HCT116 (cell line): ENCODE data around the gene KLF16. TPM values are rescaled to one million over a fixed set of nuclear protein-coding genes. Genes with fewer than 3 reads are reported as not detected.

Experiments
- ATAC-seq: fragments of 200-7000 bp; cut with Tn5 transposase; 2 replicates; pipeline ENCODE4 v1.9.1; 2020; ENCODE audit warnings: mild to moderate bottlenecking, moderate library complexity
- BruUV-seq: library from RNA; stranded (reverse); fragments of 400-500 nt; replicated peaks from 2 replicates; lab custom pipeline; 2021; lab: Mats Ljungman, UMichigan
- CTCF ChIA-PET: fragments of 300-600 bp; sonication (Branson Sonifier 250); formaldehyde crosslinking; loops from one replicate; lab custom pipeline; 2021; ENCODE audit warnings: antibody characterized with exemption; lab: Charles Lee
- POLR2A ChIA-PET: fragments of 300-600, 350-600 bp; sonication (Branson Sonifier 250); formaldehyde crosslinking; loops from one replicate; lab custom pipeline; 2021; ENCODE audit warnings: antibody characterized with exemption; lab: Charles Lee
- RAD21 ChIA-PET, 2 experiments: fragments of 300-600 bp; sonication (Branson Sonifier 250); formaldehyde crosslinking; loops; one replicate each; lab custom pipeline; 2023; ENCODE audit warnings: low total read pairs in 2 of 2; ENCODE audit not compliant: uncharacterized antibody in 2 of 2, unreplicated experiment in 2 of 2, low non-redundant PET in 1 of 2; lab: Charles Lee
- DNase-seq: peaks from one replicate; pipeline ENCODE4 v3.0.0-alpha.2; 2010; ENCODE audit warnings: low read depth, low spot score
- H2AFZ ChIP-seq: fragments of 200-600 bp; shearing (Covaris generic), sonication (generic); 2 replicates; pipeline ENCODE4 v1.6.1; 2017; ENCODE audit warnings: low read depth, mixed run types, mixed read lengths, antibody characterized with exemption, low read length; ENCODE audit not compliant: poor library complexity, severe bottlenecking
- H3K27ac ChIP-seq: 2 replicates; pipeline ENCODE4 v1.5.1; 2012; ENCODE audit warnings: low read depth, low read length
- H3K27me3 ChIP-seq: fragments of 200-600 bp; sonication (generic); 2 replicates; pipeline ENCODE4 v1.6.1; 2016; ENCODE audit warnings: mixed run types, low read length, mixed read lengths; ENCODE audit not compliant: insufficient read depth
- H3K36me3 ChIP-seq, 2 experiments: fragments of 200-500 bp in 1 of 2; fragments of 200-600 bp in 1 of 2; sonication (Bioruptor generic) in 1 of 2; sonication (generic) in 1 of 2; 2 replicates each; pipeline versions ENCODE4 v1.5.1 to v1.6.1; 2014 to 2016; ENCODE audit warnings: low read length in 2 of 2, inconsistent platforms in 1 of 2, mixed read lengths in 1 of 2, mixed run types in 1 of 2; ENCODE audit not compliant: insufficient read depth in 2 of 2, control insufficient read depth in 1 of 2
- H3K4me1 ChIP-seq, 2 experiments: fragments of 200-600 bp in 1 of 2; sonication (generic) in 1 of 2; 2 replicates each; pipeline versions ENCODE4 v1.5.1 to v1.6.1; 2012 to 2017; ENCODE audit warnings: low read length in 2 of 2, inconsistent platforms in 1 of 2, mild to moderate bottlenecking in 1 of 2, mixed read lengths in 1 of 2, mixed run types in 1 of 2, moderate library complexity in 1 of 2; ENCODE audit not compliant: insufficient read depth in 2 of 2, control insufficient read depth in 1 of 2
- H3K4me2 ChIP-seq: fragments of 200-600 bp; sonication (generic); 2 replicates; pipeline ENCODE4 v1.6.1; 2017; ENCODE audit warnings: mixed run types, low read length, mixed read lengths
- H3K4me3 ChIP-seq, 2 experiments: fragments of 200-600 bp in 1 of 2; sonication (generic) in 1 of 2; replicated peaks in 1 of 2; 2 replicates each; pipeline ENCODE4 v1.5.1; 2011 to 2016; ENCODE audit warnings: low read length in 2 of 2, control low read depth in 1 of 2, low read depth in 1 of 2, mild to moderate bottlenecking in 1 of 2, mixed read lengths in 1 of 2, mixed run types in 1 of 2
- H3K79me2 ChIP-seq: fragments of 200-600 bp; sonication (generic); 2 replicates; pipeline ENCODE4 v1.6.1; 2017; ENCODE audit warnings: mild to moderate bottlenecking, mixed run types, low read length, moderate library complexity, mixed read lengths; ENCODE audit not compliant: insufficient read depth
- H3K9ac ChIP-seq: fragments of 200-600 bp; sonication (generic); 2 replicates; pipeline ENCODE4 v1.6.1; 2016; ENCODE audit warnings: low read length, mixed read lengths
- H3K9me2 ChIP-seq: fragments of 200-600 bp; sonication (generic), shearing (Covaris generic); 2 replicates; pipeline ENCODE4 v1.6.1; 2017; ENCODE audit warnings: mixed run types, mild to moderate bottlenecking, moderate library complexity; ENCODE audit not compliant: insufficient read depth
- H3K9me3 ChIP-seq, 2 experiments: fragments of 200-500 bp in 1 of 2; fragments of 200-600 bp in 1 of 2; sonication (Bioruptor generic) in 1 of 2; sonication (generic) in 1 of 2; 2 replicates each; pipeline ENCODE4 v1.6.1; 2014 to 2017; ENCODE audit warnings: low read length in 2 of 2, mixed read lengths in 2 of 2, inconsistent platforms in 1 of 2, low read depth in 1 of 2, mild to moderate bottlenecking in 1 of 2, mixed run types in 1 of 2, moderate library complexity in 1 of 2; ENCODE audit not compliant: control insufficient read depth in 1 of 2, insufficient read depth in 1 of 2
- H4K20me1 ChIP-seq: fragments of 200-600 bp; sonication (generic), shearing (Covaris generic); 2 replicates; pipeline ENCODE4 v1.6.1; 2017; ENCODE audit warnings: mixed run types, mild to moderate bottlenecking, moderate library complexity; ENCODE audit not compliant: insufficient read depth
- CEBPB ChIP-seq: IDR thresholded peaks from 2 replicates; pipeline ENCODE4 v1.6.1; 2012; ENCODE audit warnings: low read depth
- EGR1 ChIP-seq: IDR thresholded peaks from 2 replicates; pipeline ENCODE4 v1.6.1; 2012; ENCODE audit warnings: low read depth
- ELF1 ChIP-seq: IDR thresholded peaks from 2 replicates; pipeline ENCODE4 v1.6.1; 2012; ENCODE audit warnings: low read depth, borderline replicate concordance
- EZH2 ChIP-seq: fragments of 200-600 bp; sonication (generic); IDR thresholded peaks from 2 replicates; pipeline ENCODE4 v1.6.1; 2017; ENCODE audit warnings: antibody characterized with exemption, mixed run types
- FOSL1 ChIP-seq: IDR thresholded peaks from 2 replicates; pipeline ENCODE4 v1.6.1; 2012; ENCODE audit warnings: low read depth
- POLR2A ChIP-seq: IDR thresholded peaks from 2 replicates; pipeline ENCODE4 v1.7.0; 2011; ENCODE audit warnings: borderline replicate concordance; ENCODE audit not compliant: insufficient read depth, insufficient read length; ENCODE audit errors: extremely low read depth
- RAD21 ChIP-seq: IDR thresholded peaks from 2 replicates; pipeline ENCODE4 v1.6.1; 2012; ENCODE audit warnings: low read depth, mild to moderate bottlenecking
- REST ChIP-seq: IDR thresholded peaks from 2 replicates; pipeline ENCODE4 v1.6.1; 2012; ENCODE audit warnings: low read depth
- SIN3A ChIP-seq: IDR thresholded peaks from 2 replicates; pipeline ENCODE4 v1.6.1; 2012; ENCODE audit warnings: low read depth
- SP1 ChIP-seq: IDR thresholded peaks from 2 replicates; pipeline ENCODE4 v1.6.1; 2012; ENCODE audit warnings: low read depth
- TCF7L2 ChIP-seq: IDR thresholded peaks from 2 replicates; pipeline ENCODE4 v1.7.0; 2011; ENCODE audit warnings: borderline replicate concordance, inconsistent platforms; ENCODE audit not compliant: insufficient read depth, insufficient read length; ENCODE audit errors: extremely low read depth
- YY1 ChIP-seq: IDR thresholded peaks from 2 replicates; pipeline ENCODE4 v1.6.1; 2011; ENCODE audit warnings: low read length, low read depth, moderate library complexity, mild to moderate bottlenecking; ENCODE audit not compliant: insufficient replicate concordance; ENCODE audit errors: extremely low read depth
- ZBTB33 ChIP-seq: IDR thresholded peaks from 2 replicates; pipeline ENCODE4 v1.6.1; 2011; ENCODE audit warnings: mild to moderate bottlenecking, low read length, moderate library complexity; ENCODE audit not compliant: insufficient replicate concordance; ENCODE audit errors: extremely low read depth
- intact Hi-C: fragments of 100-400 bp; cut with micrococcal nuclease; formaldehyde crosslinking; loops from 2 replicates; pipeline ENCODE4 v1.10.0; 2022
- total RNA-seq: library from RNA; stranded (reverse); gene quantifications from one replicate; pipeline ENCODE4 v1.2.1, GENCODE V29; 2021; ENCODE audit not compliant: unreplicated experiment

Gene KLF16
- total RNA-seq, 1 experiment from 2014 or later = 64.3 TPM

- H3K4me3 ChIP-seq = no peak overlapping the region
- no peaks in the 10 kb centered on the region for H3K27me3 ChIP-seq
- no peak overlapping the region for H3K27ac ChIP-seq
- peaks cover 4 to 7% of the 10 kb centered on the region in 2 experiments; a peak in 3 of 4 replicates for H3K4me1 ChIP-seq
- no peak for TF ChIP-seq REST
- no peak for TF ChIP-seq ZBTB33
- TF ChIP-seq FOSL1 = no peak
- TF ChIP-seq RAD21 = no peak
- no peak for TF ChIP-seq CEBPB
- no peak for TF ChIP-seq ELF1
- no peak for TF ChIP-seq SIN3A
- no peak for TF ChIP-seq POLR2A
- no peak for TF ChIP-seq EGR1
- TF ChIP-seq TCF7L2 = no peak
- TF ChIP-seq SP1 = no peak
- no peak for TF ChIP-seq EZH2
- no peak for TF ChIP-seq YY1
- H3K36me3 ChIP-seq = peaks cover 16 to 25% of the 10 kb centered on the region in 2 experiments
- BruUV-seq = no TSS peak
- peaks cover 7% of the 10 kb centered on the region; the same call in 1 of the 2 replicates for H3K79me2 ChIP-seq
- ChIA-PET POLR2A (no interaction called here), RAD21 (no interaction called here), CTCF (no interaction called here)
- no peak overlapping the region for H3K4me2 ChIP-seq
- no peaks in the 10 kb centered on the region for H3K9me2 ChIP-seq
- H3K9ac ChIP-seq = no peak overlapping the region
- no peaks in the 10 kb centered on the region for H4K20me1 ChIP-seq
- DNase-seq (no peak), ATAC-seq (no peak)
- intact Hi-C loops = no loop called here
- H3K9me3 ChIP-seq = no peaks in the 10 kb centered on the region
- no peak overlapping the region for H2AFZ ChIP-seq
Measured at GRCh38 chr19:1822210-1822609, 41.2 kb downstream of the KLF16 start.
